Measurements from ENCODE around the gene SLC12A9. TPM values are rescaled to one million over a fixed set of nuclear protein-coding genes. Genes with fewer than 3 reads are reported as not detected.
A peak's percentile ranks its signal among the peaks of the same experiment; 100 is the strongest.

The SLC12A9 gene
- polyA plus RNA-seq, 1 experiment = 23.1 TPM

GRCh38 chr7:100894860-100895700 lies 42.6 kb downstream of the SLC12A9 start:
- TF ChIP-seq CTCF (IDR thresholded peaks at IDR 0.05; ENCODE audit: insufficient read depth, low read depth, low read length) = peak; percentile 89
- ChIA-PET CTCF (interaction anchor here (0.7 to 3.7 kb wide), 33 partner anchors 10 to 388 kb away, joined by 3 to 40 read pairs (median 5); partner anchors contain the start of genes SRRT, TRIM56 and TRIP6), POLR2A (interaction anchor here (0.6 kb wide), 1 partner anchor 232 kb away, joined by 3 read pairs; the partner anchor contains the start of gene SERPINE1)
- peak overlapping the region; percentile 37 for H3K4me3 ChIP-seq (ENCODE audit: low read depth, low read length)
- H3K27me3 ChIP-seq (ENCODE audit: control insufficient read depth, insufficient read depth, low read length) = peaks cover 13% of the 10 kb centered on the region
- no peak for DNase-seq (ENCODE audit: low read depth)
- H3K36me3 ChIP-seq (ENCODE audit: control insufficient read depth, insufficient read depth, low read length) = no peaks in the 10 kb centered on the region

- POLR2A ChIA-PET = interaction anchor here (0.6 kb wide), 1 partner anchor 231 kb away, joined by 3 read pairs; the partner anchor contains the start of gene SERPINE1
- no peak for TF ChIP-seq CTCF (IDR thresholded peaks at IDR 0.05; ENCODE audit: insufficient read depth, low read depth, low read length)
- DNase-seq (ENCODE audit: low read depth) = no peak
Measured at GRCh38 chr7:100895701-100895955, 43.1 kb downstream of the SLC12A9 start, which contains the start of gene ACHE. ACHE (minus strand) TSS chr7:100895888; CDS start chr7:100894232, 1,656 bp downstream.

GRCh38 chr7:100895956-100896731 lies 43.6 kb downstream of the SLC12A9 start:
- DNase-seq (ENCODE audit: low read depth) = no peak
- TF ChIP-seq CTCF (IDR thresholded peaks at IDR 0.05; ENCODE audit: insufficient read depth, low read depth, low read length) = no peak
- Histone ChIP-seq H3K36me3 (ENCODE audit: control insufficient read depth, insufficient read depth, low read length) (no peaks in the 10 kb centered on the region), H3K4me3 (ENCODE audit: low read depth, low read length) (no peak overlapping the region), H3K27me3 (ENCODE audit: control insufficient read depth, insufficient read depth, low read length) (peaks cover 16% of the 10 kb centered on the region)
- CTCF ChIA-PET = interaction anchor here (0.6 to 3.7 kb wide), 17 partner anchors 8 to 387 kb away, joined by 3 to 40 read pairs (median 9); partner anchors contain the start of genes SRRT and TRIM56
- POLR2A ChIA-PET = interaction anchor here (0.6 kb wide), 1 partner anchor 231 kb away, joined by 3 read pairs; the partner anchor contains the start of gene SERPINE1

More at GRCh38 chr7:100895701-100895955, 43.1 kb downstream of the SLC12A9 start, which contains the start of gene ACHE:
- Histone ChIP-seq H3K27me3 (ENCODE audit: control insufficient read depth, insufficient read depth, low read length) (peaks cover 13% of the 10 kb centered on the region), H3K4me3 (ENCODE audit: low read depth, low read length) (peak within 1 kb of the TSS; percentile 37), H3K36me3 (ENCODE audit: control insufficient read depth, insufficient read depth, low read length) (no peaks in the 10 kb centered on the region)
- CTCF ChIA-PET = interaction anchor here (0.6 to 3.7 kb wide), 15 partner anchors 9 to 387 kb away, joined by 3 to 40 read pairs (median 11); partner anchors contain the start of genes SRRT and TRIM56

GRCh38 chr7:100896732-100897608 lies 44.5 kb downstream of the SLC12A9 start:
- H3K36me3 ChIP-seq (ENCODE audit: control insufficient read depth, insufficient read depth, low read length) = no peaks in the 10 kb centered on the region
- ChIA-PET CTCF (interaction anchor here (0.6 to 1.8 kb wide), 6 partner anchors 156 to 180 kb away, joined by 3 to 6 read pairs (median 4); no protein-coding TSS in a partner anchor), POLR2A (no interaction called here)
- TF ChIP-seq CTCF (IDR thresholded peaks at IDR 0.05; ENCODE audit: insufficient read depth, low read depth, low read length) = peak; percentile 73
- peaks cover 16% of the 10 kb centered on the region for H3K27me3 ChIP-seq (ENCODE audit: control insufficient read depth, insufficient read depth, low read length)
- peak overlapping the region; percentile 20; the same call in 1 of the 2 replicates for H3K4me3 ChIP-seq (ENCODE audit: low read depth, low read length)
- DNase-seq (ENCODE audit: low read depth) = no peak

All from BJ (cell line).